ENCODE results near the gene PLA2G12A.
A peak's percentile ranks its signal among the peaks of the same experiment; 100 is the strongest.

Gene PLA2G12A

GRCh38 chr4:109748114-109748513 lies 18.2 kb upstream of the PLA2G12A start:
- no peaks in the 10 kb centered on the region for H3K4me1 ChIP-seq (ENCODE audit: control insufficient read depth, insufficient read depth, low read length)
- no peaks in the 10 kb centered on the region for H3K9me3 ChIP-seq (replicated peaks; ENCODE audit: low read length)
- no peaks in the 10 kb centered on the region for H3K36me3 ChIP-seq (ENCODE audit: insufficient read depth, low read length)
- no peak overlapping the region for H3K9ac ChIP-seq (ENCODE audit: low read depth, low read length)
- peaks cover 17% of the 10 kb centered on the region for H3K27me3 ChIP-seq (ENCODE audit: control insufficient read depth, insufficient read depth, low read length)
- H3K4me3 ChIP-seq (ENCODE audit: low read length) = no peak overlapping the region
- no peak overlapping the region for H3K4me2 ChIP-seq (ENCODE audit: low read length)

- Histone ChIP-seq H3K36me3 (ENCODE audit: insufficient read depth, low read length) (no peaks in the 10 kb centered on the region), H3K4me1 (ENCODE audit: control insufficient read depth, insufficient read depth, low read length) (no peaks in the 10 kb centered on the region), H3K4me3 (ENCODE audit: low read length) (no peak overlapping the region), H3K9me3 (replicated peaks; ENCODE audit: low read length) (no peaks in the 10 kb centered on the region), H3K27me3 (ENCODE audit: control insufficient read depth, insufficient read depth, low read length) (peaks cover 21% of the 10 kb centered on the region), H3K4me2 (ENCODE audit: low read length) (no peak overlapping the region), H3K9ac (ENCODE audit: low read depth, low read length) (no peak overlapping the region)
Measured at GRCh38 chr4:109746728-109747127, 16.9 kb upstream of the PLA2G12A start.

- H3K9me3 ChIP-seq (replicated peaks; ENCODE audit: low read length) = no peaks in the 10 kb centered on the region
- no peak overlapping the region for H3K9ac ChIP-seq (ENCODE audit: low read depth, low read length)
- H3K27me3 ChIP-seq (ENCODE audit: control insufficient read depth, insufficient read depth, low read length) = peaks cover 28% of the 10 kb centered on the region
- no peaks in the 10 kb centered on the region for H3K36me3 ChIP-seq (ENCODE audit: insufficient read depth, low read length)
- H3K4me3 ChIP-seq (ENCODE audit: low read length) = no peak overlapping the region
- no peak overlapping the region for H3K4me2 ChIP-seq (ENCODE audit: low read length)
- no peaks in the 10 kb centered on the region for H3K4me1 ChIP-seq (ENCODE audit: control insufficient read depth, insufficient read depth, low read length)
Measured at GRCh38 chr4:109745830-109746229, 16.0 kb upstream of the PLA2G12A start.

GRCh38 chr4:109739547-109739946 lies 9.7 kb upstream of the PLA2G12A start:
- no peak overlapping the region for H3K4me3 ChIP-seq (ENCODE audit: low read length)
- no peaks in the 10 kb centered on the region for H3K36me3 ChIP-seq (ENCODE audit: insufficient read depth, low read length)
- H3K4me1 ChIP-seq (ENCODE audit: control insufficient read depth, insufficient read depth, low read length) = no peaks in the 10 kb centered on the region

GRCh38 chr4:109738104-109738872 lies 8.4 kb upstream of the PLA2G12A start:
- Histone ChIP-seq H3K27me3 (ENCODE audit: control insufficient read depth, insufficient read depth, low read length) (peaks cover 11% of the 10 kb centered on the region), H3K4me3 (ENCODE audit: low read length) (no peak overlapping the region), H3K9me3 (replicated peaks; ENCODE audit: low read length) (no peaks in the 10 kb centered on the region), H3K36me3 (ENCODE audit: insufficient read depth, low read length) (no peaks in the 10 kb centered on the region), H3K4me1 (ENCODE audit: control insufficient read depth, insufficient read depth, low read length) (no peaks in the 10 kb centered on the region), H3K4me2 (ENCODE audit: low read length) (no peak overlapping the region), H3K9ac (ENCODE audit: low read depth, low read length) (no peak overlapping the region)

More at GRCh38 chr4:109739547-109739946, 9.7 kb upstream of the PLA2G12A start:
- Histone ChIP-seq H3K9ac (ENCODE audit: low read depth, low read length) (no peak overlapping the region), H3K4me2 (ENCODE audit: low read length) (no peak overlapping the region), H3K9me3 (replicated peaks; ENCODE audit: low read length) (no peaks in the 10 kb centered on the region), H3K27me3 (ENCODE audit: control insufficient read depth, insufficient read depth, low read length) (peaks cover 15% of the 10 kb centered on the region)

DNA sequence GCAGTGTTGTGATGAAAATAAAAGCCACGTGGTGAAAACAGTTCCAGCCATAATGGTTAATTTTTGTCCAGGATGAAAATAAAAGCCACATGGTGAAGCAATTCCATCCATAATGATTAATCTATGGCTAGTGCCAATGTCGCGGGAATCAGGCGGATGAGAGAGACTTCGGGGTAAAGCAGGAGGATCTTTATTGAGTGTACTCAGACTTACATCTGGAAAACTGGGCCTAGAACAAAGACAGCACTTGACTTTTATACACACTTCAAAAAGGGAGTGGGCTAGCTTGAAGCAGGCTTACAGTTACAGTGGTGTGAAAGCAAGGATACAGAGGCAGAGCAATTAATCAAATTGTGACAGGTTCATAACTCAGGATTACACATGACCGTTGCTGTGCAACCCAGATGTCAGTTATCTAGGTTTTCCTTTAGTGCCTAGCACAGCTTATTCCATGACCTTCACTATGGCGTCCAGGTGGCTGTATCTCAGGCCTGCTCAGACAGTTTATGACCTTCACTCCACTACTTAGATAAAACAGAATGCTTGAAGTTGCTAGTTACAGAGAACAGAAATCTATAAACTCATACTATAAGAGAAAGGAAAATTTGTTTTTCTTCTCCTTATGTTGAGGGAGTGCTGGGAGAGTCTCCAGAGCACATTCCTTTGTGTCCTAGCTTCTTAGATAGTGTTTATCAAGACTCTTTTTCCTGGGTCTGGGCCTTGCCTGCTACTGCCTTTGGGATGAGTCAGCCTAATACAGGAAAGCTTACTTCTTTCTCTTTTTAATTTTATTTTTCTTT lies 5.9 kb upstream of the PLA2G12A start:
- Histone ChIP-seq H3K36me3 (ENCODE audit: insufficient read depth, low read length) (no peaks in the 10 kb centered on the region), H3K9ac (ENCODE audit: low read depth, low read length) (no peak overlapping the region), H3K27me3 (ENCODE audit: control insufficient read depth, insufficient read depth, low read length) (no peaks in the 10 kb centered on the region), H3K9me3 (replicated peaks; ENCODE audit: low read length) (no peaks in the 10 kb centered on the region), H3K4me2 (ENCODE audit: low read length) (no peak overlapping the region), H3K4me3 (ENCODE audit: low read length) (no peak overlapping the region), H3K4me1 (ENCODE audit: control insufficient read depth, insufficient read depth, low read length) (peaks cover 2% of the 10 kb centered on the region)

GRCh38 chr4:109733728-109734127 lies 3.9 kb upstream of the PLA2G12A start:
- no peak overlapping the region for H3K4me2 ChIP-seq (ENCODE audit: low read length)
- H3K36me3 ChIP-seq (ENCODE audit: insufficient read depth, low read length) = no peaks in the 10 kb centered on the region
- H3K9me3 ChIP-seq (replicated peaks; ENCODE audit: low read length) = no peaks in the 10 kb centered on the region
- H3K4me1 ChIP-seq (ENCODE audit: control insufficient read depth, insufficient read depth, low read length) = peaks cover 7% of the 10 kb centered on the region
- H3K4me3 ChIP-seq (ENCODE audit: low read length) = no peak overlapping the region
- H3K27me3 ChIP-seq (ENCODE audit: control insufficient read depth, insufficient read depth, low read length) = no peaks in the 10 kb centered on the region
- no peak overlapping the region for H3K9ac ChIP-seq (ENCODE audit: low read depth, low read length)

- H3K36me3 ChIP-seq (ENCODE audit: insufficient read depth, low read length) = no peaks in the 10 kb centered on the region
- peak overlapping the region; percentile 81 for H3K9ac ChIP-seq (ENCODE audit: low read depth, low read length)
- no peaks in the 10 kb centered on the region for H3K9me3 ChIP-seq (replicated peaks; ENCODE audit: low read length)
- H3K4me1 ChIP-seq (ENCODE audit: control insufficient read depth, insufficient read depth, low read length) = peaks cover 17% of the 10 kb centered on the region
- peak overlapping the region; percentile 97 for H3K4me2 ChIP-seq (ENCODE audit: low read length)
- no peaks in the 10 kb centered on the region for H3K27me3 ChIP-seq (ENCODE audit: control insufficient read depth, insufficient read depth, low read length)
- H3K4me3 ChIP-seq (ENCODE audit: low read length) = peak overlapping the region; percentile 89
Measured at GRCh38 chr4:109730619-109731545, 1.0 kb upstream of the PLA2G12A start.

- no peaks in the 10 kb centered on the region for H3K36me3 ChIP-seq (ENCODE audit: insufficient read depth, low read length)
- H3K4me2 ChIP-seq (ENCODE audit: low read length) = peak overlapping the region; percentile 96
- peak overlapping the region; percentile 88 for H3K9ac ChIP-seq (ENCODE audit: low read depth, low read length)
- no peaks in the 10 kb centered on the region for H3K9me3 ChIP-seq (replicated peaks; ENCODE audit: low read length)
- H3K4me1 ChIP-seq (ENCODE audit: control insufficient read depth, insufficient read depth, low read length) = peaks cover 17% of the 10 kb centered on the region
- H3K27me3 ChIP-seq (ENCODE audit: control insufficient read depth, insufficient read depth, low read length) = no peaks in the 10 kb centered on the region
- peak overlapping the region; percentile 89 for H3K4me3 ChIP-seq (ENCODE audit: low read length)
Measured at GRCh38 chr4:109729117-109729717, 653 bp downstream of the PLA2G12A start.

DNA sequence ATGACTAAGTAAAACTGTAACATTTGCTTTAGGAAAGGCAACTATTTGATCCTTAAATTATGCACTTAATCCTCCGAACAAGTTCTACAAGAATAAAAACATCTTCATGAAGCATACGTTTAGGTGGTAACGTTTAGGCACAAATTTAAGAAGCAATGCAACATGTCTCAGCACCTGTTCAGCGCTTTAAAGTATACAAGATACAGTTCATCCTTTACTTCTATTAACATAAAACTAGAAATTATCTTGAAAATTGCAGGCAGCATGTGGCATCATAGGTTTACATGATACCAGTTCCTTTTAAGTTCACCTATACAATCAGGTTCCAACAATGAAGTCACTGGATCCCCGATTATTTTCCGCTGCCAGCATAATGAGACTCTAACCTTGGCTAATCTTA lies 1.5 kb downstream of the PLA2G12A start:
- Histone ChIP-seq H3K27me3 (ENCODE audit: control insufficient read depth, insufficient read depth, low read length) (no peaks in the 10 kb centered on the region), H3K9me3 (replicated peaks; ENCODE audit: low read length) (no peaks in the 10 kb centered on the region), H3K4me3 (ENCODE audit: low read length) (peak overlapping the region; percentile 89), H3K4me1 (ENCODE audit: control insufficient read depth, insufficient read depth, low read length) (peaks cover 17% of the 10 kb centered on the region), H3K4me2 (ENCODE audit: low read length) (peak overlapping the region; percentile 96), H3K36me3 (ENCODE audit: insufficient read depth, low read length) (no peaks in the 10 kb centered on the region), H3K9ac (ENCODE audit: low read depth, low read length) (peak overlapping the region; percentile 34)

- no peaks in the 10 kb centered on the region for H3K27me3 ChIP-seq (ENCODE audit: control insufficient read depth, insufficient read depth, low read length)
- no peaks in the 10 kb centered on the region for H3K36me3 ChIP-seq (ENCODE audit: insufficient read depth, low read length)
- H3K9ac ChIP-seq (ENCODE audit: low read depth, low read length) = no peak overlapping the region
- H3K4me3 ChIP-seq (ENCODE audit: low read length) = no peak overlapping the region
- no peaks in the 10 kb centered on the region for H3K9me3 ChIP-seq (replicated peaks; ENCODE audit: low read length)
- H3K4me1 ChIP-seq (ENCODE audit: control insufficient read depth, insufficient read depth, low read length) = peaks cover 8% of the 10 kb centered on the region
- no peak overlapping the region for H3K4me2 ChIP-seq (ENCODE audit: low read length)
Measured at GRCh38 chr4:109723110-109723509, 6.8 kb downstream of the PLA2G12A start.

Measured in skeletal muscle satellite cell (primary cell).